ENCODE data around the gene PPP2R1B. TPM values are rescaled to one million over a fixed set of nuclear protein-coding genes. Genes with fewer than 3 reads are reported as not detected.

The PPP2R1B gene
- polyA plus RNA-seq, 1 donor (not counting 4 experiments of a cell fraction or from before 2014, with no cell fraction given) = 33.6 TPM

DNA sequence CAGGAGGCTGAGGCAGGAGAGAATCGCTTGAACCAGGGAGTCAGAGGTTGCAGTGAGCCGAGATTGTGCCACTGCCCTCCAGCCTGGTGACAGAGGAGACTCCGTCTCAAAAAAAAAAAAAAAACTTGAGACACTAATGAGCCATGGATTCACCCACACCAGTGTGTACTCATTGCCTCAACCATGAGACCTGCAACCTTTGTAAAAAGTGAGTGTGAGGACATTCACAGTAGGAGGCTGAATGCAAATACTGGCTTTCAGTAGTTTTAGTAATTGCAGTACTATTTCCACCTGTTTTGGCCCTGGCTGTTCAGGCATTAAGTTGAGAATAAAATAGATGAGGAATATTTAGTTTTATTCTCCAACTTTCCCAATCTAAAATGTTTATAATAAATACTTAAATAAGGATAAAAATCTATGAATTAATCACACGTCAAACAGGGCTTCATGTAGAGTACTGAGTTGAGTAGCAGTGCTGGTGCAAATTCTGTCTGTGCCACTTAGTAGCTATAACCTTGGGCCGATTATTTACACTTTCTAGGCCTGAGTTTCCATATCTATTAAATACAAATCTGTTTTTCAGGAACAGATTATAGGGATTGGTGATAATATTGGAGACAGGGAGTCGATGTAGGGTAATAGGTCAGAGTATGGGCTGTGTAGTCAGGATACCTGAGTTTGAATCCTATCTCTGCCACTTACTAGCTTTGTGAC lies 72.8 kb downstream of the PPP2R1B start:
- TF ChIP-seq, protein P1, sequence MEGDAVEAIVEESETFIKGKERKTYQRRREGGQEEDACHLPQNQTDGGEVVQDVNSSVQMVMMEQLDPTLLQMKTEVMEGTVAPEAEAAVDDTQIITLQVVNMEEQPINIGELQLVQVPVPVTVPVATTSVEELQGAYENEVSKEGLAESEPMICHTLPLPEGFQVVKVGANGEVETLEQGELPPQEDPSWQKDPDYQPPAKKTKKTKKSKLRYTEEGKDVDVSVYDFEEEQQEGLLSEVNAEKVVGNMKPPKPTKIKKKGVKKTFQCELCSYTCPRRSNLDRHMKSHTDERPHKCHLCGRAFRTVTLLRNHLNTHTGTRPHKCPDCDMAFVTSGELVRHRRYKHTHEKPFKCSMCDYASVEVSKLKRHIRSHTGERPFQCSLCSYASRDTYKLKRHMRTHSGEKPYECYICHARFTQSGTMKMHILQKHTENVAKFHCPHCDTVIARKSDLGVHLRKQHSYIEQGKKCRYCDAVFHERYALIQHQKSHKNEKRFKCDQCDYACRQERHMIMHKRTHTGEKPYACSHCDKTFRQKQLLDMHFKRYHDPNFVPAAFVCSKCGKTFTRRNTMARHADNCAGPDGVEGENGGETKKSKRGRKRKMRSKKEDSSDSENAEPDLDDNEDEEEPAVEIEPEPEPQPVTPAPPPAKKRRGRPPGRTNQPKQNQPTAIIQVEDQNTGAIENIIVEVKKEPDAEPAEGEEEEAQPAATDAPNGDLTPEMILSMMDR (optimal IDR thresholded peaks at IDR 0.05 in 1 of 3, IDR thresholded peaks at IDR 0.05 in 1 of 3, conservative IDR thresholded peaks at IDR 0.05 in 1 of 3; ENCODE audit: extremely low read depth in 1 of 3, insufficient read depth in 2 of 3, low read length in 3 of 3) = no peak
- TF ChIP-seq EZH2 (IDR thresholded peaks at IDR 0.05; ENCODE audit: low read length) = no peak
- Histone ChIP-seq H3K79me2 (ENCODE audit: control insufficient read depth, insufficient read depth, low read length) (peaks cover 2% of the 10 kb centered on the region), H3K9ac (ENCODE audit: control insufficient read depth, extremely low read depth, insufficient read depth, low read length) (no peak overlapping the region), H3K9me1 (ENCODE audit: control insufficient read depth, extremely low read depth, insufficient read depth, low read length) (no peaks in the 10 kb centered on the region), H3K4me1 (ENCODE audit: control insufficient read depth, extremely low read depth, insufficient read depth, low read length) (no peaks in the 10 kb centered on the region), H3K27ac (ENCODE audit: control insufficient read depth, insufficient read depth, low read length) (no peak overlapping the region), H3K9me3 (ENCODE audit: control insufficient read depth, low read depth, low read length) (no peaks in the 10 kb centered on the region), H3K4me2 (ENCODE audit: control insufficient read depth, extremely low read depth, insufficient read depth, low read depth, low read length) (no peak overlapping the region), H3K27me3 (ENCODE audit: control insufficient read depth, extremely low read depth, insufficient read depth, low read length) (no peaks in the 10 kb centered on the region), H3K4me3 (ENCODE audit: control insufficient read depth in 2 of 3, extremely low read depth in 1 of 3, insufficient read depth in 2 of 3, low read depth in 1 of 3, low read length in 3 of 3) (no peak overlapping the region), H2AFZ (ENCODE audit: control insufficient read depth, low read length) (no peak overlapping the region), H3K36me3 (ENCODE audit: control insufficient read depth in 2 of 2, extremely low read depth in 1 of 2, insufficient read depth in 2 of 2, low read length in 2 of 2) (peaks cover 2 to 7% of the 10 kb centered on the region in 2 experiments), H4K20me1 (ENCODE audit: control insufficient read depth, extremely low read depth, insufficient read depth, low read length) (no peaks in the 10 kb centered on the region)
- DNase-seq (ENCODE audit: low read depth, low spot score) = no peak
- dilution Hi-C loops (cut with MboI; ENCODE audit: extremely low pct_ligation_motif_present, low sequenced_read_pairs) = no loop called here
- no peak for FAIRE-seq

DNA sequence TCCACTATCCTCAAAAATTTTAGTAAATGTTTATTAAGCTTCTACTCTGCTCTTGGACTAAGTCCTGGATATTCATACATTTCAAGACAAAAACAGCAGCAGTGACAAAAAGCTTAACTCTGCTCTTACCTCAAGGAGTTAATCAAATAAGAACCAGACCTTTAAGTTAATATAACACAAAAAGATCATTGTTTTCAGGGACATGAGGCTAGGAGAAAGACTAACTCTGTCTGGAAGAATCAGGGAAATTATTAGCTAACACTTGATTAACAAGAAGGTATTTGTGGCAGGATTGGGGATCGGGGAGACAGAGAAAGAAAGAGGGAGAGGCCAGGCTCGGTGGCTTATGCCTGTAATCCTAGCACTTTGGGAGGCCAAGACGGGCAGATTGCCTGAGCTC lies 74.4 kb downstream of the PPP2R1B start:
- Histone ChIP-seq H3K36me3 (ENCODE audit: control insufficient read depth in 2 of 2, extremely low read depth in 1 of 2, insufficient read depth in 2 of 2, low read length in 2 of 2) (peaks cover 4 to 12% of the 10 kb centered on the region in 2 experiments), H2AFZ (ENCODE audit: control insufficient read depth, low read length) (no peak overlapping the region), H3K9me1 (ENCODE audit: control insufficient read depth, extremely low read depth, insufficient read depth, low read length) (no peaks in the 10 kb centered on the region), H3K4me1 (ENCODE audit: control insufficient read depth, extremely low read depth, insufficient read depth, low read length) (no peaks in the 10 kb centered on the region), H3K4me3 (ENCODE audit: control insufficient read depth in 2 of 3, extremely low read depth in 1 of 3, insufficient read depth in 2 of 3, low read depth in 1 of 3, low read length in 3 of 3) (no peak overlapping the region), H3K27ac (ENCODE audit: control insufficient read depth, insufficient read depth, low read length) (no peak overlapping the region), H3K79me2 (ENCODE audit: control insufficient read depth, insufficient read depth, low read length) (peaks cover 2% of the 10 kb centered on the region), H3K9ac (ENCODE audit: control insufficient read depth, extremely low read depth, insufficient read depth, low read length) (no peak overlapping the region), H4K20me1 (ENCODE audit: control insufficient read depth, extremely low read depth, insufficient read depth, low read length) (no peaks in the 10 kb centered on the region), H3K27me3 (ENCODE audit: control insufficient read depth, extremely low read depth, insufficient read depth, low read length) (no peaks in the 10 kb centered on the region), H3K4me2 (ENCODE audit: control insufficient read depth, extremely low read depth, insufficient read depth, low read depth, low read length) (no peak overlapping the region), H3K9me3 (ENCODE audit: control insufficient read depth, low read depth, low read length) (no peaks in the 10 kb centered on the region)
- FAIRE-seq (no peak), DNase-seq (ENCODE audit: low read depth, low spot score) (no peak)
- dilution Hi-C loops (cut with MboI; ENCODE audit: extremely low pct_ligation_motif_present, low sequenced_read_pairs) = no loop called here
- TF ChIP-seq EZH2 (IDR thresholded peaks at IDR 0.05; ENCODE audit: low read length) = no peak
- TF ChIP-seq, protein P1 (optimal IDR thresholded peaks at IDR 0.05 in 1 of 3, IDR thresholded peaks at IDR 0.05 in 1 of 3, conservative IDR thresholded peaks at IDR 0.05 in 1 of 3; ENCODE audit: extremely low read depth in 1 of 3, insufficient read depth in 2 of 3, low read length in 3 of 3) = no peak
